Measurements from ENCODE around the gene POM121L2. TPM values are rescaled to one million over a fixed set of nuclear protein-coding genes. Genes with fewer than 3 reads are reported as not detected.

Gene POM121L2
- total and polyA plus RNA-seq, 9 of the 15 experiments (the other 6 are each of a cell fraction or from before 2014, with no cell fraction given): 0.23 to 0.45 TPM; not detected in 7

- TF ChIP-seq TEAD1 (CRISPR knock-in tag; IDR thresholded peaks at IDR 0.05): 0 out of 4 replicates have a peak, but pooled peaks of 1 of the 2 experiments have one; percentile 47
- no peak for TF ChIP-seq ZBTB8A (IDR thresholded peaks at IDR 0.05; ENCODE audit: partially characterized antibody)
- no peak for TF ChIP-seq RBM39 (optimal IDR thresholded peaks at IDR 0.05; ENCODE audit: low read depth, low read length)
- peak; percentile 98 for TF ChIP-seq VEZF1 (CRISPR knock-in tag; IDR thresholded peaks at IDR 0.05)
- peak in 1 of 2 experiments; percentile 39; a peak in 1 of 4 replicates for TF ChIP-seq MNT (conservative IDR thresholded peaks at IDR 0.05)
- no peak for TF ChIP-seq THRB (CRISPR knock-in tag; conservative IDR thresholded peaks at IDR 0.05)
- no peak for TF ChIP-seq NR2C1 (IDR thresholded peaks at IDR 0.05)
- TF ChIP-seq NR2C1 (tag; IDR thresholded peaks at IDR 0.05): no peak
- TF ChIP-seq FOS (IDR thresholded peaks at IDR 0.05; ENCODE audit: extremely low read depth, insufficient read length): no peak
- peak; percentile 64; the same call in 1 of the 2 replicates for TF ChIP-seq ZNF41 (CRISPR knock-in tag; conservative IDR thresholded peaks at IDR 0.05)
- peak; percentile 49 for TF ChIP-seq DACH1 (IDR thresholded peaks at IDR 0.05; ENCODE audit: partially characterized antibody)
- TF ChIP-seq ZHX1 (conservative IDR thresholded peaks at IDR 0.05; ENCODE audit: low read length): 0 out of 2 replicates have a peak, but pooled peaks have one; percentile 47
- no peak for TF ChIP-seq ZNF696 (CRISPR knock-in tag; conservative IDR thresholded peaks at IDR 0.05)
- peak in 1 of 2 experiments; percentile 44 for TF ChIP-seq AFF1 (IDR thresholded peaks at IDR 0.05; ENCODE audit: low read depth in 1 of 2, partially characterized antibody in 2 of 2)
Observed at GRCh38 chr6:27275025-27275956, 36.8 kb downstream of the POM121L2 start (continued).
